PC-9 (cell line): Measurements from ENCODE around the gene MANEA.

Source experiments
- EZH2 ChIP-seq: fragments of 200-600 bp; sonication (generic); IDR thresholded peaks from 2 replicates; pipeline ENCODE4 v1.8.0; 2017; ENCODE audit warnings: antibody characterized with exemption, low read depth
- TF ChIP-seq, protein P1 (sequence below): fragments of 200-600 bp; sonication (generic); conservative IDR thresholded peaks from 2 replicates; pipeline ENCODE4 v1.6.1; 2017; ENCODE audit warnings: mixed run types, antibody characterized with exemption, mild to moderate bottlenecking, moderate library complexity

DNA sequence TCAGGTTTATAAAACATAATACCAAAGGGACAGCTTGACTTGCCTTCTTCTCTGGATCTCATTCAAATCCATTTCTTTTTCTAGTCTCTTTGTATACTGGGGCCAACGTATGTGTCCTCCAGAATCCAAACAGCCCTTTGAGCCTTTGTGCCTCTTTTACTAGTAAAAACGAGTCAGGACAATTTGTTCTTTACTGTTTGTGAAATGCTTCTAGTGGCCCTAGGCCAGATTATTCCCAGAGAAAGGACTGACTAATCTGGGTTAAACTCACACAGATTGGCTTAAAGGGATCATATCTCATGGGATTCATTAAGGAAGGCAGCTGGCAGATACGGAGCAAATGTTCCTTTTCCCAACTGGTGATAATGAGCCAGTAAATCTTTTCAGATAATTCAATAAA lies 32.1 kb upstream of the MANEA start:
- TF ChIP-seq, protein P1, sequence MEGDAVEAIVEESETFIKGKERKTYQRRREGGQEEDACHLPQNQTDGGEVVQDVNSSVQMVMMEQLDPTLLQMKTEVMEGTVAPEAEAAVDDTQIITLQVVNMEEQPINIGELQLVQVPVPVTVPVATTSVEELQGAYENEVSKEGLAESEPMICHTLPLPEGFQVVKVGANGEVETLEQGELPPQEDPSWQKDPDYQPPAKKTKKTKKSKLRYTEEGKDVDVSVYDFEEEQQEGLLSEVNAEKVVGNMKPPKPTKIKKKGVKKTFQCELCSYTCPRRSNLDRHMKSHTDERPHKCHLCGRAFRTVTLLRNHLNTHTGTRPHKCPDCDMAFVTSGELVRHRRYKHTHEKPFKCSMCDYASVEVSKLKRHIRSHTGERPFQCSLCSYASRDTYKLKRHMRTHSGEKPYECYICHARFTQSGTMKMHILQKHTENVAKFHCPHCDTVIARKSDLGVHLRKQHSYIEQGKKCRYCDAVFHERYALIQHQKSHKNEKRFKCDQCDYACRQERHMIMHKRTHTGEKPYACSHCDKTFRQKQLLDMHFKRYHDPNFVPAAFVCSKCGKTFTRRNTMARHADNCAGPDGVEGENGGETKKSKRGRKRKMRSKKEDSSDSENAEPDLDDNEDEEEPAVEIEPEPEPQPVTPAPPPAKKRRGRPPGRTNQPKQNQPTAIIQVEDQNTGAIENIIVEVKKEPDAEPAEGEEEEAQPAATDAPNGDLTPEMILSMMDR = no peak
- no peak for TF ChIP-seq EZH2
